Measurements from ENCODE around the gene AUH. TPM values are rescaled to one million over a fixed set of nuclear protein-coding genes. Genes with fewer than 3 reads are reported as not detected.

The AUH gene
- total RNA-seq, 1 donor from 2014 or later = 17.3 TPM

- no peaks in the 10 kb centered on the region for H3K36me3 ChIP-seq
- no peaks in the 10 kb centered on the region for H3K27me3 ChIP-seq (ENCODE audit: low read depth)
- H3K27ac ChIP-seq = peak overlapping the region; percentile 66
- TF ChIP-seq CTCF (IDR thresholded peaks at IDR 0.05) = no peak
- DNase-seq = no peak
- no peak for ATAC-seq
- peaks cover 78% of the 10 kb centered on the region for H3K4me1 ChIP-seq
- intact Hi-C loops (cut with DNase I) = loop anchor here (10.0 kb wide), 1 partner anchor 228 kb away; the partner anchor contains the start of gene NFIL3
- no peaks in the 10 kb centered on the region for H3K9me3 ChIP-seq
- no peak overlapping the region for H3K4me3 ChIP-seq
Observed at GRCh38 chr9:91196103-91196950, 165.4 kb downstream of the AUH start.

GRCh38 chr9:91195372-91196012 is 166.2 kb downstream of the AUH start:
- Histone ChIP-seq H3K4me1 (peaks cover 78% of the 10 kb centered on the region), H3K36me3 (no peaks in the 10 kb centered on the region), H3K9me3 (no peaks in the 10 kb centered on the region), H3K27ac (peak overlapping the region; percentile 66), H3K27me3 (ENCODE audit: low read depth) (no peaks in the 10 kb centered on the region), H3K4me3 (no peak overlapping the region)
- intact Hi-C loops (cut with DNase I) = loop anchor here (10.0 kb wide), 1 partner anchor 229 kb away; the partner anchor contains the start of gene NFIL3
- ATAC-seq = no peak
- no peak for TF ChIP-seq CTCF (IDR thresholded peaks at IDR 0.05)
- DNase-seq = no peak

DNA sequence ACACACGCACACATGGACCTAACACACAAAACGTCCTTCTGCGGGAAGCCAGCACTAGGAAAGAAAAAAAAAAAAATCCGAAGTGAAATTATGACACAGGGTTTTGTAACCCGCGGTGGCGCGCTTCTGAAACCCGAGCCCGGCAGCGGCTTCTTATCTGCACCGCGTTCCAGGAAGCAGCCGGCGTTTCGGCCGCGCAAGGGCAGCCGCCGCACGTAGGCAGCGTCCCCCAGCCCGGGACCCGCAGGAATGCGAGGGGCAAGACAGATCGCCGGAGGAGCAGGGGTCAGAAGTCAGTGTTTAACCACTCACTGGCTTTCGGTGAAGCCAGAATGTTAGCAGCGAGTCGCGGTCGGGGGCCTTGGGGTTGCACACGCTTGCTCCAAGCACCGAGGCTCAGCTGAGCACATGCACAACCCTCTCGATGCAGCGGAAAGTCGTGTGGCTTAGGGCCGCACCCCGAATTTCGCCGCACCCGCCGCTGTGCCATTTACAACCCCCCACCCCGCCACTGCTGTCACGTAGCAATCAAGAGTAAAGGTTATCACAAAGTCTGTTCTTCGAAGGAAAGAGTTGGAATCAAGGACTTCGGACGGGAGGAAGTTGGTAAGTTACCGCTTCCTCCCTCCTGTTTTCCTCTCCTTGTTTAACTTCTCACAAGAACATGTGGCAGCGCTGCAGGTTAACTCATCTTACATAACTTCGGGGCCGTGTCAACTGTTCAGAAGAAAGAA is 167.9 kb downstream of the AUH start:
- no peaks in the 10 kb centered on the region for H3K27me3 ChIP-seq (ENCODE audit: low read depth)
- H3K36me3 ChIP-seq = no peaks in the 10 kb centered on the region
- TF ChIP-seq CTCF (IDR thresholded peaks at IDR 0.05) = no peak
- peaks cover 68% of the 10 kb centered on the region for H3K4me1 ChIP-seq
- intact Hi-C loops (cut with DNase I) = loop anchor here (10.0 kb wide), 1 partner anchor 231 kb away; the partner anchor contains the start of gene NFIL3
- ATAC-seq = peak; percentile 82 to 85
- H3K4me3 ChIP-seq = peak overlapping the region; percentile 54
- peaks cover under 1% of the 10 kb centered on the region for H3K9me3 ChIP-seq
- DNase-seq = peak; percentile 93
- H3K27ac ChIP-seq = peak overlapping the region; percentile 99

DNA sequence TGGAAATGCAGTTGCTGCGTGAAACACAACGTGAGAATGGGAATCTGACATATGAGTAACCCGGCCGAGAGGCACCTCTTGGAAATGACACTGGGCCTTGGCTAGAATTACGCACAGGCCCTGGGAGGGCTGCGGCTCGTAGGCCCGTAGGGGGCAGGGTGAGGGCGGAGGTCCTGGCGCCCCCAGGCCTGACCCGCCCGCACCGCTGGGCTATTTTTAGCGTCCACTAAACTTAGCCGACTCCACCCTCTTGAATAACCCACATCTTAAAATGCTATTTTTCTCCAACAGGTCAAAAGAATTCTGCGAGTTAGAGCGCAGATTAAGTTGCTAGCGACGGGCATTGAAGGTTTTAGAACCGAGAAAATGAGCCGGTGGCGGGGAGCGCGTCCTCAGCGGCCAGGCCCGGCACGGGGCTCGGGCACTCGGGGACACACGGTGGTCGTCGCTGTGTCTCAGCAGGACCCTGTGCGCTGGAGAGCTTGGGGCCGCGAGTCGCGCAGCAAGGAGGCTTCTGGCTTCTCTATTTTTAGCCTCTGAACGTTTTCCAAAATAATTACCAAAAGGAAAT is 168.5 kb downstream of the AUH start:
- H3K4me3 ChIP-seq = peak overlapping the region; percentile 54
- intact Hi-C loops (cut with DNase I) = loop anchor here (10.0 kb wide), 1 partner anchor 232 kb away; the partner anchor contains the start of gene NFIL3

More for the DNA sequence above, 168.5 kb downstream of the AUH start:
- peaks cover 3% of the 10 kb centered on the region for H3K9me3 ChIP-seq
- ATAC-seq (peak; percentile 89 to 90), DNase-seq (peak; percentile 74)
- H3K4me1 ChIP-seq = peaks cover 61% of the 10 kb centered on the region
- H3K27ac ChIP-seq = peak overlapping the region; percentile 99
- no peak for TF ChIP-seq CTCF (IDR thresholded peaks at IDR 0.05)
- H3K27me3 ChIP-seq (ENCODE audit: low read depth) = no peaks in the 10 kb centered on the region
- H3K36me3 ChIP-seq = no peaks in the 10 kb centered on the region
